ENCODE data around the gene HSPA9.

Gene HSPA9

GRCh38 chr5:138506370-138507306, 68.6 kb downstream of the HSPA9 start:
- Histone ChIP-seq H3K9me3 (ENCODE audit: insufficient read depth, low read length, severe bottlenecking) (no peaks in the 10 kb centered on the region), H3K27ac (ENCODE audit: low read length) (no peak overlapping the region), H3K36me3 (ENCODE audit: insufficient read depth, low read length) (peaks cover 47% of the 10 kb centered on the region), H3K9ac (ENCODE audit: low read depth, low read length) (no peak overlapping the region), H3K4me1 (ENCODE audit: insufficient read depth, low read length) (no peaks in the 10 kb centered on the region), H3K79me2 (ENCODE audit: insufficient read depth, low read length) (no peaks in the 10 kb centered on the region), H3K4me3 (ENCODE audit: low read depth in 1 of 2, low read length in 2 of 2) (no peak overlapping the region), H4K20me1 (ENCODE audit: insufficient read depth, low read length) (peaks cover 12% of the 10 kb centered on the region; the same call in 1 of the 2 replicates), H3K4me2 (ENCODE audit: insufficient read depth, low read length) (no peak overlapping the region), H2AFZ (ENCODE audit: low read depth, low read length) (no peak overlapping the region), H3K27me3 (ENCODE audit: insufficient read depth, low read length, poor library complexity) (no peaks in the 10 kb centered on the region)
- no peak for ATAC-seq (ENCODE audit: insufficient read depth, low read depth)
- TF ChIP-seq CTCF (IDR thresholded peaks at IDR 0.05; ENCODE audit: borderline replicate concordance, extremely low read depth, low read length, poor library complexity, severe bottlenecking) = no peak
- no peak for DNase-seq

GRCh38 chr5:138504799-138505198, 70.4 kb downstream of the HSPA9 start:
- DNase-seq = no peak
- H2AFZ ChIP-seq (ENCODE audit: low read depth, low read length) = no peak overlapping the region
- no peak overlapping the region for H3K27ac ChIP-seq (ENCODE audit: low read length)
- peaks cover 30% of the 10 kb centered on the region for H3K36me3 ChIP-seq (ENCODE audit: insufficient read depth, low read length)
- peaks cover 12% of the 10 kb centered on the region; the same call in 1 of the 2 replicates for H4K20me1 ChIP-seq (ENCODE audit: insufficient read depth, low read length)
- 0 out of 3 replicates have a peak, but pooled peaks have one; percentile 6 for ATAC-seq (ENCODE audit: insufficient read depth, low read depth)
- TF ChIP-seq CTCF (IDR thresholded peaks at IDR 0.05; ENCODE audit: borderline replicate concordance, extremely low read depth, low read length, poor library complexity, severe bottlenecking) (no peak), EZH2 (IDR thresholded peaks at IDR 0.05; ENCODE audit: borderline replicate concordance, low read depth, low read length, severe bottlenecking) (no peak)
- no peaks in the 10 kb centered on the region for H3K79me2 ChIP-seq (ENCODE audit: insufficient read depth, low read length)
- H3K9ac ChIP-seq (ENCODE audit: low read depth, low read length) = no peak overlapping the region
- H3K27me3 ChIP-seq (ENCODE audit: insufficient read depth, low read length, poor library complexity) = no peaks in the 10 kb centered on the region
- H3K4me1 ChIP-seq (ENCODE audit: insufficient read depth, low read length) = no peaks in the 10 kb centered on the region
- H3K4me3 ChIP-seq (ENCODE audit: low read depth in 1 of 2, low read length in 2 of 2) = no peak overlapping the region
- H3K9me3 ChIP-seq (ENCODE audit: insufficient read depth, low read length, severe bottlenecking) = no peaks in the 10 kb centered on the region
- H3K4me2 ChIP-seq (ENCODE audit: insufficient read depth, low read length) = no peak overlapping the region

Measured in DND-41 (cell line).